Gastroesophageal sphincter (tissue), 4 donors: ENCODE results near the gene LSM2. TPM values are rescaled to one million over a fixed set of nuclear protein-coding genes. Genes with fewer than 3 reads are reported as not detected.

Experiments
- ATAC-seq: fragments of 150-250 bp; one replicate; pipeline ENCODE4 v1.9.1; 2016; ENCODE audit warnings: mild to moderate bottlenecking, moderate library complexity
- H3K27ac ChIP-seq, 4 donors: fragments of 200-600 bp; sonication (generic) in 3 of 4; 1 replicate in 3 of 4; 2 replicates in 1 of 4; pipeline ENCODE4 v1.5.1; 2016 to 2019
- H3K27me3 ChIP-seq: fragments of 200-600 bp; sonication (generic); one replicate; pipeline ENCODE4 v1.5.1; 2019
- H3K36me3 ChIP-seq, 2 donors: fragments of 200-600 bp; sonication (generic); one replicate each; pipeline ENCODE4 v1.5.1; 2019; ENCODE audit warnings: control low read depth in 1 of 2
- H3K4me1 ChIP-seq, 3 donors: fragments of 200-600 bp; sonication (generic); 1 replicate in 2 of 3; 2 replicates in 1 of 3; pipeline ENCODE4 v1.5.1; 2016 to 2019; ENCODE audit warnings: control low read depth in 2 of 3
- H3K4me3 ChIP-seq, 2 donors: fragments of 200-600 bp; sonication (generic); one replicate each; pipeline ENCODE4 v1.5.1; 2019; ENCODE audit warnings: mild to moderate bottlenecking in 1 of 2, moderate library complexity in 1 of 2
- H3K9me3 ChIP-seq, 3 donors: fragments of 200-600 bp; sonication (generic); one replicate each; pipeline ENCODE4 v1.5.1; 2017 to 2019; ENCODE audit warnings: control low read depth in 2 of 3
- EP300 ChIP-seq: sonication (generic); formaldehyde crosslinking; IDR thresholded peaks from one replicate; pipeline ENCODE4 v1.6.1; 2017; ENCODE audit warnings: antibody characterized with exemption, mild to moderate bottlenecking
- POLR2A ChIP-seq, 2 donors: fragments of 450-650 bp; IDR thresholded peaks; one replicate each; pipeline ENCODE4 v1.6.1; 2017; ENCODE audit warnings: antibody characterized with exemption in 2 of 2, mild to moderate bottlenecking in 2 of 2, moderate library complexity in 1 of 2
- POLR2AphosphoS5 ChIP-seq: sonication (generic); formaldehyde crosslinking; IDR thresholded peaks from one replicate; pipeline ENCODE4 v1.6.1; 2017; ENCODE audit warnings: antibody characterized with exemption
- WGBS, 2 donors: methylation state at CpG; one replicate each; pipeline ENCODE4 v1.1.5; 2018; ENCODE audit warnings: low coverage in 1 of 2; 5-methylcytosine and 5-hydroxymethylcytosine counted together
- total RNA-seq, 4 donors: library from RNA; depleted of rRNA; stranded (reverse); fragments of >200 nt; gene quantifications; one replicate each; pipeline ENCODE4 v1.1.0, GENCODE V29; 2016
- TF ChIP-seq, protein P1 (sequence below), 4 experiments: fragments of 200-600 bp in 2 of 4; fragments of 450-650 bp in 2 of 4; sonication (generic) in 1 of 4; IDR thresholded peaks; one replicate each; pipeline ENCODE4 v1.5.1; 2017 to 2019; ENCODE audit warnings: antibody characterized with exemption in 4 of 4, mild to moderate bottlenecking in 2 of 4, moderate library complexity in 2 of 4

LSM2 gene
- total RNA-seq, 4 donors from 2014 or later: 18.0 to 31.7 (median 28.5) TPM

DNA sequence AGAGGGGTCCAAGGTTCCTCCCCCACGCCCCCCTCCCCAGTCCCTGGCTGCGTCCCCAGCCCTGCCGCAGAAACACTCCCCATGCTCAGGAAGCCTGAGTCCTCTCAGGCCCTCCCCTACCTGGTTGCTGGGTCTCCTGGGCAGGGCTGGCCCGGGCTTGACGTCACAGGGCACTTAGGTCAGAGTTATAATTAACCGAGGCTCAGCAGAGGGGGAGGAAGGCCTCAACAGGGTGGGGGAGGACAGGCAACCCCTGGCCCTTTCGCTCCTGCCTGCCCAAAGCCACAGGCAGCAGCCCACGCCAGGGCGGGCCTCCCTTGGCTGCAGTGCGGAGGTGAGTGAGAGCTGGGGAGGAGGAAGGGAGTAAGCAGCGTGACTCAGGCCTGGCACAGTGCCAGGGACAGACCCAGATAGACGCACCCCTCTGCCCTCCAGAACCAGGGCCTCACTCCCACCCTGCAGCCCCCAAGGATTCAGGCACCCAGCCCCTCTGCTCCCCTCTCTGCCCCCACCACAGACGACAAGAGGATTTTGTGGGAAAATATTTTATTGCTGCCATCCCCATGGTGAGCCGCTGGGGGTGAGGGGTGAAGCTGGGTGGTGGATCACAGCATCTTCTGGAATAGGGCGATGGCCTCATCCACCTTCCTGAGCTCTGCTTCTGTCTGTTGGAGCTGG lies 29.6 kb downstream of the LSM2 start, which contains the start of gene VWA7:
Gene VWA7 (minus strand): TSS at position 340 of the 678 bp plus-strand sequence. CDS start 549 bp downstream, outside the sequence.
- Histone ChIP-seq H3K36me3 (peaks cover 0 to 43% of the 10 kb centered on the region in 2 donors), H3K9me3 (no peaks in the 10 kb centered on the region), H3K4me1 (peaks cover 0 to 14% (median 10%) of the 10 kb centered on the region in 3 donors), H3K4me3 (peak within 1 kb of the TSS in 1 of 2 donors; percentile 8), H3K27ac (peak within 1 kb of the TSS in 2 of 4 donors; percentile 7 to 53), H3K27me3 (no peaks in the 10 kb centered on the region)
- WGBS, 2 donors: 5 to 80% methylated on average over 1 to 6 of the region's 15 CpGs
- peak; percentile 34 for ATAC-seq
- TF ChIP-seq, protein P1, sequence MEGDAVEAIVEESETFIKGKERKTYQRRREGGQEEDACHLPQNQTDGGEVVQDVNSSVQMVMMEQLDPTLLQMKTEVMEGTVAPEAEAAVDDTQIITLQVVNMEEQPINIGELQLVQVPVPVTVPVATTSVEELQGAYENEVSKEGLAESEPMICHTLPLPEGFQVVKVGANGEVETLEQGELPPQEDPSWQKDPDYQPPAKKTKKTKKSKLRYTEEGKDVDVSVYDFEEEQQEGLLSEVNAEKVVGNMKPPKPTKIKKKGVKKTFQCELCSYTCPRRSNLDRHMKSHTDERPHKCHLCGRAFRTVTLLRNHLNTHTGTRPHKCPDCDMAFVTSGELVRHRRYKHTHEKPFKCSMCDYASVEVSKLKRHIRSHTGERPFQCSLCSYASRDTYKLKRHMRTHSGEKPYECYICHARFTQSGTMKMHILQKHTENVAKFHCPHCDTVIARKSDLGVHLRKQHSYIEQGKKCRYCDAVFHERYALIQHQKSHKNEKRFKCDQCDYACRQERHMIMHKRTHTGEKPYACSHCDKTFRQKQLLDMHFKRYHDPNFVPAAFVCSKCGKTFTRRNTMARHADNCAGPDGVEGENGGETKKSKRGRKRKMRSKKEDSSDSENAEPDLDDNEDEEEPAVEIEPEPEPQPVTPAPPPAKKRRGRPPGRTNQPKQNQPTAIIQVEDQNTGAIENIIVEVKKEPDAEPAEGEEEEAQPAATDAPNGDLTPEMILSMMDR (IDR thresholded peaks at IDR 0.05): no peak
- TF ChIP-seq EP300 (no peak), POLR2A (IDR thresholded peaks at IDR 0.05) (no peak), POLR2AphosphoS5 (peak; percentile 44)

- Histone ChIP-seq H3K27me3 (no peaks in the 10 kb centered on the region), H3K27ac (peak overlapping the region in 2 of 4 donors; percentile 7 to 53), H3K4me3 (peak overlapping the region in 1 of 2 donors; percentile 8), H3K36me3 (peaks cover 0 to 37% of the 10 kb centered on the region in 2 donors), H3K4me1 (peaks cover 0 to 14% (median 10%) of the 10 kb centered on the region in 3 donors), H3K9me3 (no peaks in the 10 kb centered on the region)
- TF ChIP-seq, protein P1 (IDR thresholded peaks at IDR 0.05): no peak
- no peak for TF ChIP-seq POLR2A (IDR thresholded peaks at IDR 0.05)
- no peak for TF ChIP-seq POLR2AphosphoS5
- no peak for TF ChIP-seq EP300
- no peak for ATAC-seq
- WGBS, 2 donors: 21% methylated on average over 6 of the region's 14 CpGs; no CpG with 5 or more reads in 1 of the 2 donors
These were observed 30.2 kb downstream of the LSM2 start for GRCh38 chr6:31776485-31776988.

GRCh38 chr6:31775633-31776484 lies 30.9 kb downstream of the LSM2 start:
- Histone ChIP-seq H3K36me3 (peaks cover 0 to 30% of the 10 kb centered on the region in 2 donors), H3K4me1 (peaks cover 0 to 14% (median 10%) of the 10 kb centered on the region in 3 donors), H3K27ac (peak overlapping the region in 1 of 4 donors; percentile 53), H3K4me3 (no peak overlapping the region), H3K27me3 (no peaks in the 10 kb centered on the region), H3K9me3 (no peaks in the 10 kb centered on the region)
- TF ChIP-seq EP300: no peak
- no peak for TF ChIP-seq POLR2A (IDR thresholded peaks at IDR 0.05)
- TF ChIP-seq, protein P1 (IDR thresholded peaks at IDR 0.05): no peak
- TF ChIP-seq POLR2AphosphoS5: no peak
- WGBS, 2 donors: 89 to 100% methylated on average over 1 to 14 of the region's 32 CpGs
- no peak for ATAC-seq

DNA sequence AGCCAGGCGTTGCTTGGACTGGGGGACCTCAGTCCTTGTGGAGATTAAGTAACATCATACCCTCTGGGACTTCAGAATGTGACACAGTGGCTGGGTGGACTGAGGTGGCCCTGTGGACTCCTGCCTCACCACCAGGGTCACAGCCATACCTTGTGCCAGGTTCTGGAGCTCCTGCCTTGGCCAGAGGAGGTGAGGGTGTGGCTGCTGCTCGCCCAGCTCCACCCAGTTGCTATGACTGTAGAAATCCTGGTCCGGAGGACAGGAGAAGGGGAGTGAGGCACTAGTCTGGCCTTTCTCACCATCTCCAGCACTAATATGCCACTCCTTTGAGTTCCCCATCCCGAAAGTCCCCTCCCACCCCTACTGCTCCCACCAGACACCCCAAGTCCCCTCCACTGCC lies 31.6 kb downstream of the LSM2 start:
- H3K4me3 ChIP-seq: no peak overlapping the region
- H3K27me3 ChIP-seq: no peaks in the 10 kb centered on the region
- ATAC-seq: no peak
- WGBS, 2 donors: 87% methylated on average over 3 of the region's 4 CpGs; no CpG with 5 or more reads in 1 of the 2 donors
- H3K27ac ChIP-seq: no peak overlapping the region
- H3K36me3 ChIP-seq: peaks cover 0 to 23% of the 10 kb centered on the region in 2 donors
- H3K4me1 ChIP-seq: peaks cover 0 to 14% (median 10%) of the 10 kb centered on the region in 3 donors
- H3K9me3 ChIP-seq: no peaks in the 10 kb centered on the region
- TF ChIP-seq POLR2A (IDR thresholded peaks at IDR 0.05) (no peak), EP300 (no peak), POLR2AphosphoS5 (no peak)
- TF ChIP-seq, protein P1 (IDR thresholded peaks at IDR 0.05): no peak
